GM23338 (cell line): Measurements from ENCODE around the gene B4GALT4. TPM values are rescaled to one million over a fixed set of nuclear protein-coding genes. Genes with fewer than 3 reads are reported as not detected.

Experiments
- ATAC-seq: fragments of 200-7000 bp; cut with Tn5 transposase; 3 replicates; pipeline ENCODE4 v1.9.1; 2020
- DNase-seq: peaks from one replicate; pipeline ENCODE4 v3.0.0-alpha.2; 2015; ENCODE audit warnings: low spot score
- H2AFZ ChIP-seq: fragments of 200-600 bp; sonication (generic); 2 replicates; pipeline ENCODE4 v1.8.0; 2016; ENCODE audit warnings: antibody characterized with exemption, mild to moderate bottlenecking, moderate library complexity
- H3F3A ChIP-seq: fragments of 200-600 bp; sonication (generic); replicated peaks from 2 replicates; pipeline ENCODE4 v1.8.0; 2017; ENCODE audit warnings: antibody characterized with exemption, mixed run types, low read depth
- H3K27ac ChIP-seq: fragments of 200-600 bp; sonication (generic); 2 replicates; pipeline ENCODE4 v1.6.1; 2016; ENCODE audit warnings: low read depth
- H3K27me3 ChIP-seq: fragments of 200-600 bp; sonication (generic); 2 replicates; pipeline ENCODE4 v1.8.0; 2016; ENCODE audit warnings: mild to moderate bottlenecking, mixed run types, moderate library complexity; ENCODE audit not compliant: insufficient read depth
- H3K36me3 ChIP-seq: fragments of 200-600 bp; sonication (generic); 2 replicates; pipeline ENCODE4 v1.8.0; 2016; ENCODE audit warnings: mild to moderate bottlenecking; ENCODE audit not compliant: insufficient read depth
- H3K4me1 ChIP-seq: fragments of 200-600 bp; sonication (generic); 2 replicates; pipeline ENCODE4 v1.8.0; 2016; ENCODE audit warnings: mild to moderate bottlenecking, moderate library complexity; ENCODE audit not compliant: insufficient read depth
- H3K4me2 ChIP-seq: fragments of 200-600 bp; sonication (generic); 2 replicates; pipeline ENCODE4 v1.7.1; 2017; ENCODE audit warnings: mixed run types
- H3K4me3 ChIP-seq: fragments of 200-600 bp; sonication (generic); 2 replicates; pipeline ENCODE4 v1.6.1; 2016; ENCODE audit warnings: mixed run types
- H3K79me2 ChIP-seq: fragments of 200-600 bp; sonication (generic); replicated peaks from 2 replicates; pipeline ENCODE4 v1.8.0; 2017; ENCODE audit warnings: mild to moderate bottlenecking; ENCODE audit not compliant: insufficient read depth
- H3K9me2 ChIP-seq: fragments of 200-600 bp; sonication (generic); 2 replicates; pipeline ENCODE4 v1.8.0; 2017; ENCODE audit not compliant: insufficient read depth
- H4K20me1 ChIP-seq: fragments of 200-600 bp; sonication (generic); replicated peaks from 2 replicates; pipeline ENCODE4 v1.8.0; 2017; ENCODE audit warnings: mild to moderate bottlenecking; ENCODE audit not compliant: insufficient read depth
- H3K27ac Mint-ChIP-seq: 2 replicates; pipeline ENCODE4 v1.8.0; 2020; ENCODE audit warnings: inconsistent platforms, mild to moderate bottlenecking, moderate library complexity, mixed read lengths
- H3K27me3 Mint-ChIP-seq: 3 replicates; pipeline ENCODE4 v1.8.0; 2022; ENCODE audit warnings: low read depth, mild to moderate bottlenecking, moderate library complexity, mixed read lengths, inconsistent platforms; ENCODE audit not compliant: insufficient read depth, poor library complexity
- H3K36me3 Mint-ChIP-seq: 3 replicates; pipeline ENCODE4 v1.8.0; 2021; ENCODE audit warnings: low read depth, mild to moderate bottlenecking, inconsistent platforms, moderate library complexity, mixed read lengths
- H3K4me1 Mint-ChIP-seq: 3 replicates; pipeline ENCODE4 v1.8.0; 2020; ENCODE audit warnings: mild to moderate bottlenecking, inconsistent platforms, mixed read lengths
- H3K4me3 Mint-ChIP-seq: 3 replicates; pipeline ENCODE4 v1.8.0; 2021; ENCODE audit warnings: moderate library complexity, mild to moderate bottlenecking, inconsistent platforms, mixed read lengths
- H3K9me3 Mint-ChIP-seq: 3 replicates; pipeline ENCODE4 v1.8.0; 2020; ENCODE audit warnings: moderate library complexity, mild to moderate bottlenecking, inconsistent platforms, mixed read lengths
- EZH2 ChIP-seq: fragments of 200-600 bp; sonication (generic); IDR thresholded peaks from one replicate; pipeline ENCODE4 v1.8.0; 2017; ENCODE audit warnings: antibody characterized with exemption, mild to moderate bottlenecking, low read depth; ENCODE audit not compliant: unreplicated experiment
- POLR2AphosphoS5 ChIP-seq: IDR thresholded peaks from 2 replicates; pipeline ENCODE4 v1.6.1; 2016; ENCODE audit warnings: antibody characterized with exemption, low read depth
- STAT1 ChIP-seq: IDR thresholded peaks from one replicate; pipeline ENCODE4 v1.6.1; 2016; ENCODE audit warnings: antibody characterized with exemption; ENCODE audit not compliant: unreplicated experiment
- polyA plus RNA-seq: library from polyadenylated mRNA; unstranded; fragments of >200 nt; fragmentation: Nextera tagmentation; extraction: Ambion mirVana; gene quantifications from 2 replicates; pipeline ENCODE4 v1.2.1, GENCODE V29; 2016
- total RNA-seq: library from RNA; depleted of rRNA; stranded (reverse); fragments of >200 nt; shearing (Covaris generic); gene quantifications from 2 replicates; pipeline ENCODE4 v1.2.3, GENCODE V29; 2014
- TF ChIP-seq, protein P1 (sequence below): IDR thresholded peaks from one replicate; pipeline ENCODE4 v1.6.1; 2018; ENCODE audit warnings: antibody characterized with exemption; ENCODE audit not compliant: unreplicated experiment
- TF ChIP-seq, protein P2 (sequence below), 2 experiments: fragments of 200-600 bp in 1 of 2; sonication (generic) in 1 of 2; conservative IDR thresholded peaks; 2 replicates each; pipeline versions ENCODE4 v1.5.1 to v1.6.1; 2016 to 2017; ENCODE audit warnings: antibody characterized with exemption in 2 of 2, low read depth in 2 of 2, mild to moderate bottlenecking in 2 of 2, moderate library complexity in 1 of 2

Gene B4GALT4
- total and polyA plus RNA-seq, 2 experiments from 2014 or later = 38.3 to 45.3 TPM

DNA sequence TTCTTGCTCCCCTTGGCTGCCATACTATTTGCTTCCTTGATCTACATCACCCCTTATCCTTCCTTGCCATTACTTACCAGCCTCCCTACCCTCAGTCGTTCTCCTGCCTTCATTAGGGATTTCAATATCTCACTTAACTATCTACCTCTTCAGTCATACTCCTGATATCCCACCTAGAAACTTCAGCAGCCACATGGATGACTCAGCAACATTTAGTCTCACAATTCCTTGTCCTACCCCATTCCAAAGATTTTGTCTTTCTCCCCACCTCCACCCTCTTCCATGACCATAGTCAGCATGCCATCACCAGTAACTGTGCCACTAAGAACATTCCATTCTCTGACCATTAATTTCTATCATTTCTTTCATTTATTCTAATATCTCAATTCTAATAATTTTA, 48.9 kb downstream of the B4GALT4 start:
- peaks cover 7% of the 10 kb centered on the region; the same call in 2 of the 3 replicates for H3K4me1 Mint-ChIP-seq
- H3K27me3 ChIP-seq = no peaks in the 10 kb centered on the region
- H3K9me2 ChIP-seq = peaks cover 6% of the 10 kb centered on the region
- no peak overlapping the region for H3K27ac ChIP-seq
- no peaks in the 10 kb centered on the region for H3K9me3 Mint-ChIP-seq
- no peaks in the 10 kb centered on the region for H3K4me1 ChIP-seq
- no peak for ATAC-seq
- no peak overlapping the region for H3K4me3 Mint-ChIP-seq
- H3K27ac Mint-ChIP-seq = no peak overlapping the region
- H3K4me2 ChIP-seq = no peak overlapping the region
- H3K36me3 ChIP-seq = no peaks in the 10 kb centered on the region
- TF ChIP-seq EZH2 = no peak
- TF ChIP-seq, protein P1, sequence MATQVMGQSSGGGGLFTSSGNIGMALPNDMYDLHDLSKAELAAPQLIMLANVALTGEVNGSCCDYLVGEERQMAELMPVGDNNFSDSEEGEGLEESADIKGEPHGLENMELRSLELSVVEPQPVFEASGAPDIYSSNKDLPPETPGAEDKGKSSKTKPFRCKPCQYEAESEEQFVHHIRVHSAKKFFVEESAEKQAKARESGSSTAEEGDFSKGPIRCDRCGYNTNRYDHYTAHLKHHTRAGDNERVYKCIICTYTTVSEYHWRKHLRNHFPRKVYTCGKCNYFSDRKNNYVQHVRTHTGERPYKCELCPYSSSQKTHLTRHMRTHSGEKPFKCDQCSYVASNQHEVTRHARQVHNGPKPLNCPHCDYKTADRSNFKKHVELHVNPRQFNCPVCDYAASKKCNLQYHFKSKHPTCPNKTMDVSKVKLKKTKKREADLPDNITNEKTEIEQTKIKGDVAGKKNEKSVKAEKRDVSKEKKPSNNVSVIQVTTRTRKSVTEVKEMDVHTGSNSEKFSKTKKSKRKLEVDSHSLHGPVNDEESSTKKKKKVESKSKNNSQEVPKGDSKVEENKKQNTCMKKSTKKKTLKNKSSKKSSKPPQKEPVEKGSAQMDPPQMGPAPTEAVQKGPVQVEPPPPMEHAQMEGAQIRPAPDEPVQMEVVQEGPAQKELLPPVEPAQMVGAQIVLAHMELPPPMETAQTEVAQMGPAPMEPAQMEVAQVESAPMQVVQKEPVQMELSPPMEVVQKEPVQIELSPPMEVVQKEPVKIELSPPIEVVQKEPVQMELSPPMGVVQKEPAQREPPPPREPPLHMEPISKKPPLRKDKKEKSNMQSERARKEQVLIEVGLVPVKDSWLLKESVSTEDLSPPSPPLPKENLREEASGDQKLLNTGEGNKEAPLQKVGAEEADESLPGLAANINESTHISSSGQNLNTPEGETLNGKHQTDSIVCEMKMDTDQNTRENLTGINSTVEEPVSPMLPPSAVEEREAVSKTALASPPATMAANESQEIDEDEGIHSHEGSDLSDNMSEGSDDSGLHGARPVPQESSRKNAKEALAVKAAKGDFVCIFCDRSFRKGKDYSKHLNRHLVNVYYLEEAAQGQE = no peak
- TF ChIP-seq, protein P2, sequence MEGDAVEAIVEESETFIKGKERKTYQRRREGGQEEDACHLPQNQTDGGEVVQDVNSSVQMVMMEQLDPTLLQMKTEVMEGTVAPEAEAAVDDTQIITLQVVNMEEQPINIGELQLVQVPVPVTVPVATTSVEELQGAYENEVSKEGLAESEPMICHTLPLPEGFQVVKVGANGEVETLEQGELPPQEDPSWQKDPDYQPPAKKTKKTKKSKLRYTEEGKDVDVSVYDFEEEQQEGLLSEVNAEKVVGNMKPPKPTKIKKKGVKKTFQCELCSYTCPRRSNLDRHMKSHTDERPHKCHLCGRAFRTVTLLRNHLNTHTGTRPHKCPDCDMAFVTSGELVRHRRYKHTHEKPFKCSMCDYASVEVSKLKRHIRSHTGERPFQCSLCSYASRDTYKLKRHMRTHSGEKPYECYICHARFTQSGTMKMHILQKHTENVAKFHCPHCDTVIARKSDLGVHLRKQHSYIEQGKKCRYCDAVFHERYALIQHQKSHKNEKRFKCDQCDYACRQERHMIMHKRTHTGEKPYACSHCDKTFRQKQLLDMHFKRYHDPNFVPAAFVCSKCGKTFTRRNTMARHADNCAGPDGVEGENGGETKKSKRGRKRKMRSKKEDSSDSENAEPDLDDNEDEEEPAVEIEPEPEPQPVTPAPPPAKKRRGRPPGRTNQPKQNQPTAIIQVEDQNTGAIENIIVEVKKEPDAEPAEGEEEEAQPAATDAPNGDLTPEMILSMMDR (conservative IDR thresholded peaks at IDR 0.05; ENCODE audit: low read depth in 2 of 2) = no peak
- H3K79me2 ChIP-seq = no peaks in the 10 kb centered on the region
- no peaks in the 10 kb centered on the region for H3K27me3 Mint-ChIP-seq
- no peak for DNase-seq
- H3F3A ChIP-seq = no peaks in the 10 kb centered on the region
- no peaks in the 10 kb centered on the region for H3K36me3 Mint-ChIP-seq
- H3K4me3 ChIP-seq = no peak overlapping the region
- no peaks in the 10 kb centered on the region for H4K20me1 ChIP-seq
- H2AFZ ChIP-seq = no peak overlapping the region

- TF ChIP-seq STAT1 (no peak), POLR2AphosphoS5 (no peak)
- Mint-ChIP-seq H3K4me1 (peaks cover 3% of the 10 kb centered on the region; the same call in 1 of the 3 replicates), H3K4me3 (no peak overlapping the region), H3K36me3 (no peaks in the 10 kb centered on the region), H3K27me3 (no peaks in the 10 kb centered on the region), H3K9me3 (no peaks in the 10 kb centered on the region), H3K27ac (no peak overlapping the region)
- no peak for DNase-seq
- Histone ChIP-seq H3K4me2 (no peak overlapping the region), H3K27ac (no peak overlapping the region), H2AFZ (no peak overlapping the region), H3K27me3 (no peaks in the 10 kb centered on the region), H4K20me1 (no peaks in the 10 kb centered on the region), H3K36me3 (no peaks in the 10 kb centered on the region), H3K9me2 (peaks cover 6% of the 10 kb centered on the region), H3F3A (no peaks in the 10 kb centered on the region), H3K79me2 (no peaks in the 10 kb centered on the region), H3K4me1 (no peaks in the 10 kb centered on the region), H3K4me3 (no peak overlapping the region)
- ATAC-seq = no peak
Measured at GRCh38 chr3:119187266-119187665, 53.4 kb downstream of the B4GALT4 start.
